HUDEP-2 (cell line): ENCODE results near the gene ANKLE2.
"Not testable (repeated sequence)": the region's sequence is repeated elsewhere in the genome, so short reads cannot be mapped to it uniquely, and the experiment has no call there.

Experiments
- DNase-seq, 76 experiments: peaks; one replicate each; lab custom pipeline; 2025; ENCODE audit not compliant: unreplicated experiment in 76 of 76; lab: John Stamatoyannopoulos, UW

The ANKLE2 gene

GRCh38 chr12:132779781-132780353 lies 18.2 kb upstream of the ANKLE2 start:
- no peak for DNase-seq

GRCh38 chr12:132777614-132778013 lies 16.0 kb upstream of the ANKLE2 start:
- DNase-seq = no peak

GRCh38 chr12:132776816-132777568 lies 15.4 kb upstream of the ANKLE2 start:
- DNase-seq = no peak

GRCh38 chr12:132776230-132776625 lies 14.6 kb upstream of the ANKLE2 start:
- not testable (repeated sequence) for DNase-seq

- no peak for DNase-seq
These were observed 14.0 kb upstream of the ANKLE2 start for GRCh38 chr12:132775502-132776229.

GRCh38 chr12:132774646-132775275 lies 13.1 kb upstream of the ANKLE2 start:
- no peak for DNase-seq

GRCh38 chr12:132774159-132774558 lies 12.5 kb upstream of the ANKLE2 start:
- DNase-seq = no peak

- no peak for DNase-seq
These were observed 11.7 kb upstream of the ANKLE2 start for GRCh38 chr12:132773077-132773955.

GRCh38 chr12:132772606-132773005 lies 11.0 kb upstream of the ANKLE2 start:
- no peak for DNase-seq

- no peak for DNase-seq
These were observed 9.7 kb upstream of the ANKLE2 start for GRCh38 chr12:132771126-132771838.

GRCh38 chr12:132766380-132767085 lies 4.9 kb upstream of the ANKLE2 start:
- no peak for DNase-seq

GRCh38 chr12:132765361-132765760 lies 3.7 kb upstream of the ANKLE2 start:
- DNase-seq = no peak

GRCh38 chr12:132764231-132764630 lies 2.6 kb upstream of the ANKLE2 start:
- no peak for DNase-seq

- peak in 70 of 76 experiments; percentile 22 to 86 (median 67) for DNase-seq
These were observed 420 bp upstream of the ANKLE2 start for GRCh38 chr12:132761921-132762583.

- DNase-seq = no peak
These were observed 2.3 kb downstream of the ANKLE2 start for GRCh38 chr12:132759359-132759758.

GRCh38 chr12:132758825-132759224 lies 2.8 kb downstream of the ANKLE2 start:
- not testable (repeated sequence) for DNase-seq

GRCh38 chr12:132754160-132754932 lies 7.3 kb downstream of the ANKLE2 start:
- DNase-seq = peak in 1 of 76 experiments; percentile 18

- not testable (repeated sequence) for DNase-seq
These were observed 8.0 kb downstream of the ANKLE2 start for GRCh38 chr12:132753670-132754069.
